GM19035 (cell line): ENCODE data around the gene FOXK2.
"Not testable (repeated sequence)": the region's sequence is repeated elsewhere in the genome, so short reads cannot be mapped to it uniquely, and the experiment has no call there.

Source experiments
- ATAC-seq: cut with Tn5 transposase; IDR thresholded peaks from one replicate; pipeline ENCODE4 v1.9.1; 2021; ENCODE audit not compliant: unreplicated experiment

Gene FOXK2

DNA sequence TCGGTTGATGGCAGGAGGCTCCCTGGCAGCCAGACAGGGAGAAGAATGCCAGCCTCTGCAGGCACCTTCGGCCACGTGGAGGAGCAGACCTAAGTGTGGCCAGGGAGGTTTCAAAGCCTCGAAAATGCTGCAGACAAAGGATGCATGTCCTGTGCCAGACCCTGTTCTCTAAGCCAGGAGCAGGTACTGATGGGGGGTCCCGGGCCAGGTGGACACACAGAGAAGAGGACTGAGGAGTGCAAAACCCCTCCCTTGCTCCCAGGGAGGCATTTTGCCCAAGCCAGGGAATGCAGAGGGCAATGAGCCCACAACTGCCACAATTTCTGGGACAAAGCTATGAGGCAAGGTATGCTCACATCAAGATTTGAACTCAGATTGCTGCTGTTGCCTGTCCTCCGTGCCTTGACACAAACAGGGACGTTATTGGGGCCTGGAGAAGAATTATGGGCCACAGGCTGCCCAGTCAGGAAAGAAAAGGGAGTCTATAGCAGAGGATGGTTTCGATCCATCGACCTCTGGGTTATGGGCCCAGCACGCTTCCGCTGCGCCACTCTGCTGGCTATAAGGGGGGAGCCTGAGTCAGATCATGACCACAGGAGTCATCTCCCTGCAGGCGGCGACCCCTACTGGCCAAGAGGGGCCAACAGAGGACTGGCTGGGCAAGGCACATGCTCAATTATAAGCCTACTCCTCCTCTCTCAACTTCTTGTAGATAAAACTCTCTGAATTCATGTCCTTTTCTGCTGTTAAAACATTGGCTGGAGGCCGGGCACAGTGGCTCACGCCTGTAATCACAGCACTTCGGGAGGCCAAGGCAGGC, 25.1 kb upstream of the FOXK2 start:
- peak; percentile 53 for ATAC-seq

DNA sequence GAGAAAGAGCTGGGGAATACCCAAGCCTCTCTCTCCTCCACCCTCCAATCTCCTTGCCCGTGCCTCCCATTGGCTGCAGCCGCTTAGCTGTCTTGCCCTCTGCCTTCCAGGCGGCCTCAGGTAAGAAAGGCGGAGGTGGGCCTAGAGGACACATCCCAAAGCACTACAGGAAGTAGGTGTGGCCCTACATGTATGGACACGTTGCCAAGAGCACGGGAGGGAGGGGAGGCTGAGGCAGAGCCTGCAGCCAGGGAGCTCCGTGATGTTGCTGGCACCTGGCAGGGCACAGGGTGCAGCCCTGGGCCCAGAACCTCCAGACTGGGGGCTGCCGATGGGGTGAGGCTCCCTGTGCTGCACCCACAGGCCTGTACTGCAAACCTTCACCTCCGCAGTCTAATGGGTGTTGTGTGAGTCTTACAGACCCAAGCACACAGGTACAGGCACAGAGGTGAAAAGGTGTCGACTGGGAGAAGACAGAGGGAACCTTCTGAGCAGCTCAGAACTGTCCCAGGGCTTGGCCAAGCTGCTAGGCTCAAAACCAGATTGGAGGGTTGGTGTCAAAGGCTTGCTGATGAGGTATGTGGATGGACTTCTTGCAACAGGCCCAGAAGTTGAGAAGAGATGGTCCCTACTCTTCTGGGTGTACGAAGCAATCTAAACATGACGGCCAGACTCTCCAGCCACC, 23.5 kb upstream of the FOXK2 start:
- ATAC-seq, result no peak

- ATAC-seq, result peak; percentile 60
Observed at GRCh38 chr17:82496529-82497434, 22.8 kb upstream of the FOXK2 start.

- ATAC-seq, result peak; percentile 16
Observed at GRCh38 chr17:82497483-82498405, 21.8 kb upstream of the FOXK2 start.

GRCh38 chr17:82502207-82502606, 17.3 kb upstream of the FOXK2 start:
- ATAC-seq, result no peak

DNA sequence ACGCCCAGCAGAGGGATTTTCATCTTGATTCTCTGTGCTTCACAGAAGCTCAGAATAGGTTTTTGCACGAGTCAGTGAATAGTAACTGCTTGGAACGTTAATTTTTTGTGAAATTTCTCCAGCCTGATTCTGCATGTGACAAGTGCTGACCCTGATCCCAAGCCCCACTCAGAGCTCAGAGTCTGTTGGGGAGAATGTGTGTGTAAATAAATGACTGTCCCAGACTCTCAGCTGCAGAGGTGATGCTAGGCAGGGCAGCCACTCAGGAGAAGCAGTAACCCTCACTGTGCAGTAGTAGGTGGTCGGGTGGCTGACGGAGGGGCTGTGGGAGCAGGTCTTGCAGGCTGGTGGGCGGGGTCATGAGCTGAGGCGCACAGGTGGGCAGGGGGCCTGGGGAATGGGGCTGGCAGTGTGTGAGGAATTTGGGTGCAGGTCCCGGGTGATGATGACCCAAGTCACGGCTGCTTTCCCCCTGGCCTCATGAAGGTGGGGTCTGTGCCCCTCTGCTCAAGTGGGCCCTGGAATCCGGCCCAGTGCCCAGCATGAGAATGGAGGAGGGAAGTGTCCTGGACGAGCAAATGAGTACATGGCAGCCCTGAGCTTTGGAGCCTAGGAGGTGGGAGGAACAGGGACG, 16.3 kb upstream of the FOXK2 start:
- ATAC-seq, result no peak

GRCh38 chr17:82503728-82504308, 15.7 kb upstream of the FOXK2 start:
- no peak for ATAC-seq

DNA sequence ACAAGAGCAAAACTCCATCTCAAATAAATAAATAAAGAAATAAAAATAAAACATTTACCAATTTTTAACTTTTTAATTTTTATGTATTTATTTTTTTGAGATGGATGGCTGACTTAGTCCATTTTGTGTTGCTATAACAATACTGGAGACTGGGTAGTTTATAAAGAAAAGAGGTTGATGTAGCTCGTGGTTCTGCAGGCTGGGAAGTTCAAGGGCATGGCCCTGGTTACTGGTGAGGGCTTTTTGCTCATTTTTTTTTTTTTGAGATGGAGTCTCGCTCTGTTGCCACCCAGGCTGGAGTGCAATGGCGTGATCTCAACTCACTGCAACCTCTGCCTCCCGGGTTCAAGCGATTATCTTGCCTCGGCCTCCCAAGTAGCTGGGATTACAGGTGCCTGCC, 14.2 kb upstream of the FOXK2 start:
- ATAC-seq, result no peak

- peak; percentile 95 for ATAC-seq
Observed at GRCh38 chr17:82506402-82506801, 13.1 kb upstream of the FOXK2 start.

DNA sequence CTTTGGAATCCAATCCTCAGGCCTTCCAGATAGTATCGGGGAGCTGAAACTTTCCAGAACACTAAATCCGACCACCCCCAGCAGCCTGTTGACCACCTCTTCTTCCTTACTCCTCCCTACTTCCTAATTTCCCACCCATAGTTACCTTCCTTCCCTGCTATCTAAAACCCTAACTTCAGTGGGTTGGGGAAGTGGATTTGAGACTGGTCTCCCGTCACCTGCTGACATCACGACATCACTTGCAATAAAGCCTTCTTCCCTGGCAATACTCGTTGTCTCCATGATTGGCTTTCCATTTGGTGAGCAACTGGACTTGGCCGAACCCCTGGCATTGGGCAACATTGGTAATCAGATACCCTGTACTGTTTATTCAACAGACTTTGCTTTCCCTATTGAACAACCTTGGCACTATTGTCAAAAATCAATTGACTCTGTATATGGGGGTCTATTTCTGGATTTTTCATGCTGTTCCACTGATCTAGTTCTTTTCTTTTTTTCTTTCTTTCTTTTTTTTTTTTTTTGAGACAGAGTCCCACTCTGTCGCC, 11.8 kb upstream of the FOXK2 start:
- ATAC-seq, result no peak

GRCh38 chr17:82511642-82512041, 7.9 kb upstream of the FOXK2 start:
- not testable (repeated sequence) for ATAC-seq

GRCh38 chr17:82513864-82514263, 5.7 kb upstream of the FOXK2 start:
- not testable (repeated sequence) for ATAC-seq

GRCh38 chr17:82517230-82517865, 2.2 kb upstream of the FOXK2 start:
- ATAC-seq, result no peak

DNA sequence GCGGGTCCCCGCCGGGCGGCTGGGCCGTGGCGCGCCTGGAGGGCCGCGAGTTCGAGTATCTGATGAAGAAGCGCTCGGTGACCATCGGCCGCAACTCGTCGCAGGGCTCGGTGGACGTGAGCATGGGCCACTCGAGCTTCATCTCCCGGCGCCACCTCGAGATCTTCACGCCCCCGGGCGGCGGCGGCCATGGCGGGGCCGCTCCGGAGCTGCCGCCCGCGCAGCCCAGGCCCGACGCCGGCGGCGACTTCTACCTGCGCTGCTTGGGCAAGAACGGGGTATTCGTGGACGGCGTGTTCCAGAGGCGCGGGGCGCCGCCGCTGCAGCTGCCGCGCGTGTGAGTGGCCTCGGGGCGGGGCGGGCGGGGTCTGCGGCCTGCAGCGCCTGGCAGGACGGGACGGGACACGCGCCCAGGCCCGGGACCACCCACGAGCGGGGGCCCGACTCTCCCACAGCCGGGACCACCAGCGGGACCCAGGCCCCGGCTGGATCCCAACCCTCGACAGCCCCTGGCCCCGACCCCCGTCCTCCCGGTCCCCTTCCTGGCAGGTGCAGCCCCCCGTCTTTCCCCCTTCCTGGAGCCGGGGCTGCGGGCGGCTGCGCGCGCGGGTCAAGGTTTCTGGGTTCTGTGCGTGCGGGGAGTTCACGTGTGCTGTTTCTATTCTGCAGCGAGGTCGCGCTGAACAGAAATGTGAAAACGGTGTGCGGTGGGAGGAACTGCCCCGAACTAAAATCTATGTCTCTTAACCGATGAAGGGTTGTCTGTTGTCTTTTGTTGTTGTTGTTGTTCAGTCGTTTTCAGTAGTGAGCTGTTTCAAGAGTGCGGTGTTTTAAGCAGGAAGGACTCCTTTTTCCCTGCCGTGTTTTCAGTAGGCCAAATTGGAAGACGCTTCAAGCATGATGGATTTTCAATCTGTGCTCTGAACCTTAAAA, 705 bp downstream of the FOXK2 start:
- ATAC-seq, result peak; percentile 25

DNA sequence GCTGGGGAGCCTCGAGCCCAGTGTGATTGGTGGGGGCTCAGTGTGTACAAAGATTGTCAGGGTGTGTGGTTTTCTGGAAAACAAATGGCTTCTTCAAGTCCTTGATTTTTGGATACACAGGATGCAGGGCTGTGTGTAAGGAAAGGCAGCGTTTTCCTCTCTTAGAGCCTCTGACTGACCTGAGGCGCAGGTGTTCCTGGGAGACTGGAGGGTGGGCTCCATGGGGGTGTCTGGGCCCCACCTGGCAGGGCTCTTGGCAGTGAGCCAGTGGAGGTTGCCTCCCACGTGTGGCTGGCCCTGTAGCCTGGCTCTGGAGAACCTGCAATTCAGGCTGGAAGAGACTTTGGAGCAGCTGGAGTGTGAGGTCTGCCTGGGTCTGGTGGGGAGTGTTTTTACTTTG, 5.0 kb downstream of the FOXK2 start:
- no peak for ATAC-seq

DNA sequence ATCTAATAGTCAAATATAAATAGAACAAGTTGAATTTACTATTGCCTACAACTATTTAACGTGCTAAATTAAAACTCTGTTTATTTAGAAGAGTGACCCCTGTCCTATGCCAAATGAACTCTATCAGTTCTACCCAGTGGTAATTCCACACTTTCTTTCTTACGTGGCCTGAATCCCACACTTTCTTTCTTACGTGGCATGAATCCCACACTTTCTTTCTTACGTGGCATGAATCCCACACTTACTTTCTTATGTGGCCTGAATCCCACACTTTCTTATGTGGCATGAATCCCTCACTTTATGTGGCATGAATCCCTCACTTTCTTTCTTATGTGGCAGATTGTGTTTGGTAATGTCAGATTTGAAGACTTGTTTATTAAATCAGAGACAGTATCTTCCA, 6.2 kb downstream of the FOXK2 start:
- no peak for ATAC-seq

DNA sequence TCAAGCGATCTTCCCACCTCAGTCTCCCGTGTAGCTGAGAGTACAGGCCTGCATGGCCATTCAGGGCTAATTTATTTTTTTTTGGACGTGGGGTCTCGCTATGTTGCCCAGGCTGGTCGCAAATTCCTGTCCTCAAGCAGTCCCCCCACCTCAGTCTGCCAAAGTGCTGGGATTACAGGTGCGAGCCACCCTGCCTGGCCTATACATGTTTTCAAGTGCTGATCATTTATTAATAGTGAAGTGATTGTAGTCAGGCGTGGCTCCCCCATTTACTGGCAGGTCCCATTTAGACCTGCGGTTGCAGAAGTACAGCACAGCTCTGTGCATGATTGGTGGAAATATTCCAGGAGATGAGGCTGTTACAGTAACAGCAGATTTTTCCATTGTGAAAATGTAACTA, 8.4 kb downstream of the FOXK2 start:
- no peak for ATAC-seq
